HG02798 (cell line): ENCODE results near the gene TBCK.

Experiments
- ATAC-seq: cut with Tn5 transposase; IDR thresholded peaks from one replicate; pipeline ENCODE4 v1.9.1; 2021; ENCODE audit warnings: mild to moderate bottlenecking; ENCODE audit not compliant: unreplicated experiment, poor library complexity

TBCK gene

GRCh38 chr4:106315968-106316772 is at the start of gene TBCK, which contains the start of gene AIMP1:
Gene TBCK (minus strand): TSS chr4:106316209. CDS start chr4:106308960, 7,249 bp downstream.
Gene AIMP1 (plus strand): TSS chr4:106316550. CDS start chr4:106325010, 8,460 bp downstream.
- ATAC-seq = peak; percentile 89

GRCh38 chr4:106365613-106366012 is 49.6 kb upstream of the TBCK start:
- ATAC-seq = no peak

- no peak for ATAC-seq
These were observed 48.3 kb upstream of the TBCK start for GRCh38 chr4:106364282-106364681.

- ATAC-seq = no peak
These were observed 46.2 kb upstream of the TBCK start for GRCh38 chr4:106362086-106362825.

GRCh38 chr4:106358899-106359298 is 42.9 kb upstream of the TBCK start:
- no peak for ATAC-seq

- no peak for ATAC-seq
These were observed 39.2 kb upstream of the TBCK start for GRCh38 chr4:106355193-106355592.

GRCh38 chr4:106353786-106354185 is 37.8 kb upstream of the TBCK start:
- no peak for ATAC-seq

- ATAC-seq = no peak
These were observed 35.0 kb upstream of the TBCK start for GRCh38 chr4:106351016-106351415.

- no peak for ATAC-seq
These were observed 31.2 kb upstream of the TBCK start for GRCh38 chr4:106347167-106347566.

GRCh38 chr4:106344647-106344970 is 28.6 kb upstream of the TBCK start:
- no peak for ATAC-seq

GRCh38 chr4:106343865-106344646 is 28.0 kb upstream of the TBCK start:
- ATAC-seq = no peak

- ATAC-seq = peak; percentile 38
These were observed 24.8 kb upstream of the TBCK start for GRCh38 chr4:106340774-106341173.

- no peak for ATAC-seq
These were observed 23.4 kb upstream of the TBCK start for GRCh38 chr4:106339431-106339830.

GRCh38 chr4:106338671-106339070 is 22.7 kb upstream of the TBCK start:
- no peak for ATAC-seq

- ATAC-seq = no peak
These were observed 21.9 kb upstream of the TBCK start for GRCh38 chr4:106337916-106338315.

- no peak for ATAC-seq
These were observed 20.6 kb upstream of the TBCK start for GRCh38 chr4:106336618-106337017.

- ATAC-seq = no peak
These were observed 18.9 kb upstream of the TBCK start for GRCh38 chr4:106334741-106335470.

GRCh38 chr4:106333186-106333585 is 17.2 kb upstream of the TBCK start:
- no peak for ATAC-seq

- peak; percentile 91 for ATAC-seq
These were observed 13.1 kb upstream of the TBCK start for GRCh38 chr4:106329041-106329618.

- no peak for ATAC-seq
These were observed 9.8 kb upstream of the TBCK start for GRCh38 chr4:106325800-106326199.
